ENCODE measurements around the gene CNTN1.

CNTN1 gene

DNA sequence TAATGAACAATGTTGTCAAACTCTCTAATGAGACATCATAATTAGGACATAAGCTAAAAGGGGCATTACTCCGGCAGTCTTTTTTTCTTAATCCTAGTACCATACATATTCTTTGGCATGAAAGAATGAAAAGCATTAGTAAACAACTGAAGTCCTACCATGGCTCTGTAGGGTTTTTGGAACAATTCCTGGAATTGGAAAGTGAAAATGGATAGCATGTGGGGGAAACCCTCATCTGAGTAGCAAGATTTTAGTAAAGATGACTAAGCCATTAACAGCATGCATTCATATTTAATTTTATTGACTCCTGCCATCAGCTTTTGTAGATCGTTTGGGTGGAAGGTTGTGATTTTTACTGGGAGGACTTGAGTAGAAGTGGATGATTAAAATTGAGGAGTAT lies 279.7 kb downstream of the CNTN1 start:
- H3K27me3 ChIP-seq (replicated peaks in 2 of 5; ENCODE audit: control insufficient read depth in 4 of 5, insufficient read depth in 5 of 5, low read length in 4 of 5): no peaks in the 10 kb centered on the region
- no peak overlapping the region for H3K4me3 ChIP-seq (ENCODE audit: control insufficient read depth in 1 of 7, extremely low read depth in 1 of 7, insufficient read depth in 4 of 7, low read depth in 2 of 7, low read length in 6 of 7)
- H3K4me1 ChIP-seq (ENCODE audit: control extremely low read depth in 1 of 4, control insufficient read depth in 4 of 4, insufficient read depth in 4 of 4, low read length in 3 of 4): no peaks in the 10 kb centered on the region
- ChIA-PET POLR2A (no interaction called here), CTCF (no interaction called here)
- no peaks in the 10 kb centered on the region for H3K9me3 ChIP-seq (ENCODE audit: control extremely low read depth in 1 of 5, control insufficient read depth in 4 of 5, insufficient read depth in 2 of 5, low read depth in 1 of 5, low read length in 4 of 5)
- no peaks in the 10 kb centered on the region for H3K36me3 ChIP-seq (ENCODE audit: control insufficient read depth in 4 of 4, insufficient read depth in 4 of 4, low read length in 3 of 4)
- DNase-seq: no peak
- no peak overlapping the region for H3K27ac ChIP-seq (ENCODE audit: insufficient read depth in 1 of 2, low read depth in 1 of 2, low read length in 2 of 2, poor library complexity in 1 of 2, severe bottlenecking in 2 of 2)
- no CpG with 5 or more reads among the region's 2 CpGs for WGBS (ENCODE audit: insufficient coverage)

DNA sequence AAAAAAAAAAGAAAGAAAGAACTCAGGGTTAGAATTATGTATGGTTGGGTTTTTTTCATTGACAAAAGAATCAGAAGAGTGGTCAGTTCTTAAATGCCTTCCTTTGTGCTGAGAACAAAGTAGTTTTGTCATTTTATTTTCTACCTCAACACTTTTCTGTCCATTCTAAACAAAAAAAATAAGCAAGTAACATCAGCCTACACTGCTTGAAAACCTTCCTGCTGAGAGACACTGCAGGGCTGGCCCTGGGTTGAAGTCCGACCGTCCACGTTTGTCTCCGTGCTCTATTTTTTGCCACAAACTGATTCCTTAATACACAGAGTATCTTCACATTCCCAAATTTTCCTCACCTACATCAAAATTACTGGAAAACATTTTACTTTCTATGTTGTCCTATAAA lies 284.3 kb downstream of the CNTN1 start:
- ChIA-PET CTCF (no interaction called here), POLR2A (no interaction called here)
- Histone ChIP-seq H3K4me1 (ENCODE audit: control extremely low read depth in 1 of 4, control insufficient read depth in 4 of 4, insufficient read depth in 4 of 4, low read length in 3 of 4) (no peaks in the 10 kb centered on the region), H3K36me3 (ENCODE audit: control insufficient read depth in 4 of 4, insufficient read depth in 4 of 4, low read length in 3 of 4) (no peaks in the 10 kb centered on the region), H3K9me3 (ENCODE audit: control extremely low read depth in 1 of 5, control insufficient read depth in 4 of 5, insufficient read depth in 2 of 5, low read depth in 1 of 5, low read length in 4 of 5) (no peaks in the 10 kb centered on the region), H3K27me3 (replicated peaks in 2 of 5; ENCODE audit: control insufficient read depth in 4 of 5, insufficient read depth in 5 of 5, low read length in 4 of 5) (no peaks in the 10 kb centered on the region), H3K27ac (ENCODE audit: insufficient read depth in 1 of 2, low read depth in 1 of 2, low read length in 2 of 2, poor library complexity in 1 of 2, severe bottlenecking in 2 of 2) (no peak overlapping the region), H3K4me3 (ENCODE audit: control insufficient read depth in 1 of 7, extremely low read depth in 1 of 7, insufficient read depth in 4 of 7, low read depth in 2 of 7, low read length in 6 of 7) (no peak overlapping the region)
- WGBS (ENCODE audit: insufficient coverage): 96% methylated on average over 4 of the region's 4 CpGs
- DNase-seq: no peak

DNA sequence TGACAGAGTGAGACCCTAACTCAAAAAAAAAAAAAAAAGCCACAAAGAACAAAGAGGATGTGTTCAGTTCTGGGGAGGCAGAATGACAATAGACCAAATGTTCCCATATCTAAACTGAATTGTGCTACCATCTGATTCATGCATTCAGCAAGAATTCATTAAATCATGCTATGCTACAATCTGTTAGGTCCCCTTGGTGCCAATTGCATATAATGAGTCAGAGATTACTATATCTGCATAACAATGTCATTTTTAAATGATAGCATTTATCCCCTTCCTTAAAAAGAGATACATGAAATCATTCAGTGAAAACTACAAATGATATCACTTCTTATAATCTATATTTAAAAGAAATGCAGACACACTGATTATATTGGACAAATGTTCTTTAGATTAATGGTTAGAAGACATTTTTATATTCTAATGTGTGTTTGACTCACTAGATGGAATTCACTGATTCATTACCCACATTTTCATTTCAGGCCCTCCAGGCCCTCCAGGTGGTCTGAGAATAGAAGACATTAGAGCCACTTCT lies 288.3 kb downstream of the CNTN1 start:
- no peak for DNase-seq

DNA sequence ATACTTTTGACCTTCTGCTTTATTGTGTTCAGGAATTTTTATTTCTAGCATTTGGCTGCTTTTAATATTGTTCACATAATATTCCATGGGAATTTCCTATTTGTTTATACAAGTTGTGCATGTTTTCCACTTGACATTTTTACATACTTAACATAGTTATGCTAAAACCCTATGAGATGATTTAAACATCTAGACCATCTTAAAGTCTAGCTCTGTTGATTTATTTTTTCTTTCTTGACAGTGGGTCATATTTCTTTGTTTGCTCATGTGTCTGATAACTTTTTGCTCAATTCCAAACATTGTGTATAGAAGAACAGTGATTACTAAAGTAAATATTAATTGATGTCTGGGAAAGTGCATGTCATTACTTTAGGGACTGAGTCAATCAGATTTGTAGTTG lies 293.8 kb downstream of the CNTN1 start:
- no peak overlapping the region for H3K27ac ChIP-seq (ENCODE audit: insufficient read depth in 1 of 2, low read depth in 1 of 2, low read length in 2 of 2, poor library complexity in 1 of 2, severe bottlenecking in 2 of 2)
- H3K4me1 ChIP-seq (ENCODE audit: control extremely low read depth in 1 of 4, control insufficient read depth in 4 of 4, insufficient read depth in 4 of 4, low read length in 3 of 4): no peaks in the 10 kb centered on the region
- H3K9me3 ChIP-seq (ENCODE audit: control extremely low read depth in 1 of 5, control insufficient read depth in 4 of 5, insufficient read depth in 2 of 5, low read depth in 1 of 5, low read length in 4 of 5): peaks cover 0 to 6% (median 0%) of the 10 kb centered on the region in 5 experiments
- no peak overlapping the region for H3K4me3 ChIP-seq (ENCODE audit: control insufficient read depth in 1 of 7, extremely low read depth in 1 of 7, insufficient read depth in 4 of 7, low read depth in 2 of 7, low read length in 6 of 7)
- POLR2A ChIA-PET: no interaction called here
- H3K27me3 ChIP-seq (replicated peaks in 2 of 5; ENCODE audit: control insufficient read depth in 4 of 5, insufficient read depth in 5 of 5, low read length in 4 of 5): no peaks in the 10 kb centered on the region
- CTCF ChIA-PET: no interaction called here
- H3K36me3 ChIP-seq (ENCODE audit: control insufficient read depth in 4 of 4, insufficient read depth in 4 of 4, low read length in 3 of 4): no peaks in the 10 kb centered on the region
- no peak for DNase-seq

More for the DNA sequence above, 288.3 kb downstream of the CNTN1 start:
- Histone ChIP-seq H3K27me3 (replicated peaks in 2 of 5; ENCODE audit: control insufficient read depth in 4 of 5, insufficient read depth in 5 of 5, low read length in 4 of 5) (no peaks in the 10 kb centered on the region), H3K27ac (ENCODE audit: insufficient read depth in 1 of 2, low read depth in 1 of 2, low read length in 2 of 2, poor library complexity in 1 of 2, severe bottlenecking in 2 of 2) (no peak overlapping the region), H3K4me1 (ENCODE audit: control extremely low read depth in 1 of 4, control insufficient read depth in 4 of 4, insufficient read depth in 4 of 4, low read length in 3 of 4) (no peaks in the 10 kb centered on the region), H3K9me3 (ENCODE audit: control extremely low read depth in 1 of 5, control insufficient read depth in 4 of 5, insufficient read depth in 2 of 5, low read depth in 1 of 5, low read length in 4 of 5) (peaks cover 0 to 6% (median 0%) of the 10 kb centered on the region in 5 experiments), H3K36me3 (ENCODE audit: control insufficient read depth in 4 of 4, insufficient read depth in 4 of 4, low read length in 3 of 4) (no peaks in the 10 kb centered on the region), H3K4me3 (ENCODE audit: control insufficient read depth in 1 of 7, extremely low read depth in 1 of 7, insufficient read depth in 4 of 7, low read depth in 2 of 7, low read length in 6 of 7) (no peak overlapping the region)
- ChIA-PET POLR2A (no interaction called here), CTCF (no interaction called here)

DNA sequence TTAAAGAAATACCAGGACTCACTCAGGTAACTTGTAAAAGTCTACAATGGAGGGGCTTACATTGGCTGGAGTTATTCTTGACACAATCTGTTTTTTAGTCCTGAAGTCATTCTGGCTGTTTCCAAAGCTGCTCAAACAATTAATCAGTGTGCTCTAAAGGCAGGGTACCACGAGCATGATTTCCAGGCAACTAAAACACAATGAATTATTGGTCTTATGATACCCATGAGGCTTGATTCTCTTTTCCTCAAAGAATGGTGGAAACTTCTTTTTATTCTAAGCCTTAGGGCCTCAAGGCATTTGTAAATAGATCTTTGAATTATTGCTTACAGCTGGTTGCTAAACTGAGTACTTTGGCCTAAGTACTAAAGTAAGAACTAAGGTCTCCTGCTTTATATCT lies 296.1 kb downstream of the CNTN1 start:
- Histone ChIP-seq H3K4me1 (ENCODE audit: control extremely low read depth in 1 of 4, control insufficient read depth in 4 of 4, insufficient read depth in 4 of 4, low read length in 3 of 4) (no peaks in the 10 kb centered on the region), H3K4me3 (ENCODE audit: control insufficient read depth in 1 of 7, extremely low read depth in 1 of 7, insufficient read depth in 4 of 7, low read depth in 2 of 7, low read length in 6 of 7) (no peak overlapping the region), H3K9me3 (ENCODE audit: control extremely low read depth in 1 of 5, control insufficient read depth in 4 of 5, insufficient read depth in 2 of 5, low read depth in 1 of 5, low read length in 4 of 5) (peaks cover 0 to 6% (median 0%) of the 10 kb centered on the region in 5 experiments), H3K27ac (ENCODE audit: insufficient read depth in 1 of 2, low read depth in 1 of 2, low read length in 2 of 2, poor library complexity in 1 of 2, severe bottlenecking in 2 of 2) (no peak overlapping the region), H3K27me3 (replicated peaks in 2 of 5; ENCODE audit: control insufficient read depth in 4 of 5, insufficient read depth in 5 of 5, low read length in 4 of 5) (no peaks in the 10 kb centered on the region), H3K36me3 (ENCODE audit: control insufficient read depth in 4 of 4, insufficient read depth in 4 of 4, low read length in 3 of 4) (no peaks in the 10 kb centered on the region)
- DNase-seq: no peak
- ChIA-PET POLR2A (interaction anchor here (0.7 kb wide), 1 partner anchor 1199 kb away, joined by 3 read pairs; no protein-coding TSS in a partner anchor), CTCF (no interaction called here)
- 100% methylated on average over 1 of the region's 1 CpG for WGBS (ENCODE audit: insufficient coverage)

DNA sequence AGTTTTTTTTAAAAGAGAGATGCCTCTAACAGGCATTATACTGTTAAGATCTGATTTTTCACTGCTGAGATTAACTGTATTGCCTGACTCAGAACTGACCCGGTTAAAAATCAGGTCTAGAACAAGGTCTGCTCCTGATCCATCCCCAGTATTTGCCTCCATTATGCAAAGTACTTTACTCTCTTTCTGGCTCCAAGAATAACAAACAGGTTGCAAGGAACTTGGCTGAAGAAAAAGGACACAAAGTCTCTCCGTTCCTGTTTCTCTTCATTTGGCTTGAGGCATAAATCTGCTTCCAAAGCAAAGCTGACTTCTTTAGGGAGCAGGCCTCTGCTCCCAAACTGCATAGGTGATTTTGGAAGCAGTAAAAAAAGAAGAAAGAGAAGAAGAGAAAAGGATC lies 296.6 kb downstream of the CNTN1 start:
- Histone ChIP-seq H3K36me3 (ENCODE audit: control insufficient read depth in 4 of 4, insufficient read depth in 4 of 4, low read length in 3 of 4) (no peaks in the 10 kb centered on the region), H3K27me3 (replicated peaks in 2 of 5; ENCODE audit: control insufficient read depth in 4 of 5, insufficient read depth in 5 of 5, low read length in 4 of 5) (no peaks in the 10 kb centered on the region), H3K4me1 (ENCODE audit: control extremely low read depth in 1 of 4, control insufficient read depth in 4 of 4, insufficient read depth in 4 of 4, low read length in 3 of 4) (no peaks in the 10 kb centered on the region), H3K4me3 (ENCODE audit: control insufficient read depth in 1 of 7, extremely low read depth in 1 of 7, insufficient read depth in 4 of 7, low read depth in 2 of 7, low read length in 6 of 7) (no peak overlapping the region), H3K27ac (ENCODE audit: insufficient read depth in 1 of 2, low read depth in 1 of 2, low read length in 2 of 2, poor library complexity in 1 of 2, severe bottlenecking in 2 of 2) (no peak overlapping the region), H3K9me3 (ENCODE audit: control extremely low read depth in 1 of 5, control insufficient read depth in 4 of 5, insufficient read depth in 2 of 5, low read depth in 1 of 5, low read length in 4 of 5) (peaks cover 0 to 6% (median 0%) of the 10 kb centered on the region in 5 experiments)
- DNase-seq: no peak
- WGBS (ENCODE audit: insufficient coverage): 94% methylated on average over 2 of the region's 2 CpGs
- ChIA-PET CTCF (no interaction called here), POLR2A (interaction anchor here (0.7 kb wide), 1 partner anchor 1199 kb away, joined by 3 read pairs; no protein-coding TSS in a partner anchor)

DNA sequence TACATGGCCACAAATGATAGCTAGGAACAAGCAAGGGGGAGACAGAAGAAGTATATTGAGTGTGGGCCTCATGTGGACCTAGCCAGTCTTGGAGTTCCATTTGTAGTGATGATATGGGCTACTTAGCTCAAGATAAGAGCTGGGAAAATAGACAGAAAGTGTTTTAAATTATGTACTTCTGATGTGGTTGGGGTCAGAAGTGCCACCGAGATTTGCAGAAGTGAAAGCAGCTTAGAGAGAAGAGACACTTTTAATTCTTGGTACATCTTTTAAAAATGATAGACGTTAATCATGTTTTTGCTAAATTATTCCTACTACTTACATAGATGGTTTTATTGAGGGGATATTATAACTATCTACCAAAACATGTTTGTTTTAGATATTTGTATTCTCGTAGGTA lies 297.5 kb downstream of the CNTN1 start:
- H3K27ac ChIP-seq (ENCODE audit: insufficient read depth in 1 of 2, low read depth in 1 of 2, low read length in 2 of 2, poor library complexity in 1 of 2, severe bottlenecking in 2 of 2): no peak overlapping the region
- no peaks in the 10 kb centered on the region for H3K27me3 ChIP-seq (replicated peaks in 2 of 5; ENCODE audit: control insufficient read depth in 4 of 5, insufficient read depth in 5 of 5, low read length in 4 of 5)
- peaks cover 0 to 3% (median 0%) of the 10 kb centered on the region in 5 experiments for H3K9me3 ChIP-seq (ENCODE audit: control extremely low read depth in 1 of 5, control insufficient read depth in 4 of 5, insufficient read depth in 2 of 5, low read depth in 1 of 5, low read length in 4 of 5)
- WGBS (ENCODE audit: insufficient coverage): 100% methylated on average over 1 of the region's 3 CpGs
- H3K36me3 ChIP-seq (ENCODE audit: control insufficient read depth in 4 of 4, insufficient read depth in 4 of 4, low read length in 3 of 4): no peaks in the 10 kb centered on the region
- no peak for DNase-seq
- H3K4me1 ChIP-seq (ENCODE audit: control extremely low read depth in 1 of 4, control insufficient read depth in 4 of 4, insufficient read depth in 4 of 4, low read length in 3 of 4): no peaks in the 10 kb centered on the region
- no peak overlapping the region for H3K4me3 ChIP-seq (ENCODE audit: control insufficient read depth in 1 of 7, extremely low read depth in 1 of 7, insufficient read depth in 4 of 7, low read depth in 2 of 7, low read length in 6 of 7)
- CTCF ChIA-PET: no interaction called here
- POLR2A ChIA-PET: no interaction called here

All from common myeloid progenitor, CD34-positive (primary cell).